Nephron progenitor cell (in vitro differentiated cells): ENCODE results near the gene MATN1.

Experiments
- DNase-seq: peaks from one replicate; pipeline ENCODE4 v3.0.0; 2021
- H3K27ac Mint-ChIP-seq: 2 replicates; pipeline ENCODE4 v1.8.0; 2021; ENCODE audit warnings: mild to moderate bottlenecking, moderate library complexity, mixed read lengths
- H3K27me3 Mint-ChIP-seq: 2 replicates; pipeline ENCODE4 v1.8.0; 2021; ENCODE audit warnings: mild to moderate bottlenecking, low read depth, mixed read lengths; ENCODE audit not compliant: poor library complexity
- H3K36me3 Mint-ChIP-seq: 2 replicates; pipeline ENCODE4 v1.8.0; 2021; ENCODE audit warnings: low read depth, mixed read lengths
- H3K4me1 Mint-ChIP-seq: 2 replicates; pipeline ENCODE4 v1.8.0; 2021; ENCODE audit warnings: mixed read lengths
- H3K4me3 Mint-ChIP-seq: 2 replicates; pipeline ENCODE4 v1.8.0; 2021; ENCODE audit warnings: mild to moderate bottlenecking, moderate library complexity, mixed read lengths
- H3K9me3 Mint-ChIP-seq: 2 replicates; pipeline ENCODE4 v1.8.0; 2021; ENCODE audit warnings: mild to moderate bottlenecking, moderate library complexity, mixed read lengths
- TF ChIP-seq, protein P1 (sequence below): fragments of 200-600 bp; sonication (generic); IDR thresholded peaks from 2 replicates; pipeline ENCODE4 v1.5.0; 2021; ENCODE audit warnings: antibody characterized with exemption

Gene MATN1

DNA sequence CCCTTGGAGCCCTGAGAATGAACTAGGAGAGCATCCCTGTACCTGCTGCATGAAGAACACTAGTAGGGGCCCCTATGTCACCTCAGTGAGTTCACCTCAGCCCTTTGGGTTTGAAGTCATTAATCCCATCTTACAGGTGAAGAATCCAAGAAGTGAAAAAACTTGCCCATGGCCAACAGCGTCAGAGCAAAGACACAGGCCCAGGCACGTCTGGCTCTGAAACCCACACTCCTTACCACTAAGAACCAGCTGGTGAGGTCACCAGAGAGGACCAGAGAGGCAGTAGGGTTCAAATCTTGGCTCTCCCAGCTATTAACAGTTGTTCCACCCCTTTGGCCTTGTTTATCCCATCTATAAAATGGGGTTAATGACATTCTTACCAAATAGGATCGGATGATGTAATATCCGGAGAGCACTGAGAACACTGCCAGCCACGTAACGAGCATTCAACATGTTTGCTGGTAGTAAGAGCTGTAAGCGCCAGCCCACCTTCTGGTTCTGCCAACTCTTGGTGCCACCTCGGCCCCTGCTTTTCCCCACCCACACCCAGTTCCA lies 8.8 kb downstream of the MATN1 start:
- Mint-ChIP-seq H3K27ac (no peak overlapping the region), H3K9me3 (peaks cover 24% of the 10 kb centered on the region), H3K4me3 (no peak overlapping the region), H3K36me3 (no peaks in the 10 kb centered on the region), H3K27me3 (peaks cover 3% of the 10 kb centered on the region), H3K4me1 (peaks cover 42% of the 10 kb centered on the region)
- no peak for DNase-seq
- TF ChIP-seq, protein P1, sequence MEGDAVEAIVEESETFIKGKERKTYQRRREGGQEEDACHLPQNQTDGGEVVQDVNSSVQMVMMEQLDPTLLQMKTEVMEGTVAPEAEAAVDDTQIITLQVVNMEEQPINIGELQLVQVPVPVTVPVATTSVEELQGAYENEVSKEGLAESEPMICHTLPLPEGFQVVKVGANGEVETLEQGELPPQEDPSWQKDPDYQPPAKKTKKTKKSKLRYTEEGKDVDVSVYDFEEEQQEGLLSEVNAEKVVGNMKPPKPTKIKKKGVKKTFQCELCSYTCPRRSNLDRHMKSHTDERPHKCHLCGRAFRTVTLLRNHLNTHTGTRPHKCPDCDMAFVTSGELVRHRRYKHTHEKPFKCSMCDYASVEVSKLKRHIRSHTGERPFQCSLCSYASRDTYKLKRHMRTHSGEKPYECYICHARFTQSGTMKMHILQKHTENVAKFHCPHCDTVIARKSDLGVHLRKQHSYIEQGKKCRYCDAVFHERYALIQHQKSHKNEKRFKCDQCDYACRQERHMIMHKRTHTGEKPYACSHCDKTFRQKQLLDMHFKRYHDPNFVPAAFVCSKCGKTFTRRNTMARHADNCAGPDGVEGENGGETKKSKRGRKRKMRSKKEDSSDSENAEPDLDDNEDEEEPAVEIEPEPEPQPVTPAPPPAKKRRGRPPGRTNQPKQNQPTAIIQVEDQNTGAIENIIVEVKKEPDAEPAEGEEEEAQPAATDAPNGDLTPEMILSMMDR: no peak

DNA sequence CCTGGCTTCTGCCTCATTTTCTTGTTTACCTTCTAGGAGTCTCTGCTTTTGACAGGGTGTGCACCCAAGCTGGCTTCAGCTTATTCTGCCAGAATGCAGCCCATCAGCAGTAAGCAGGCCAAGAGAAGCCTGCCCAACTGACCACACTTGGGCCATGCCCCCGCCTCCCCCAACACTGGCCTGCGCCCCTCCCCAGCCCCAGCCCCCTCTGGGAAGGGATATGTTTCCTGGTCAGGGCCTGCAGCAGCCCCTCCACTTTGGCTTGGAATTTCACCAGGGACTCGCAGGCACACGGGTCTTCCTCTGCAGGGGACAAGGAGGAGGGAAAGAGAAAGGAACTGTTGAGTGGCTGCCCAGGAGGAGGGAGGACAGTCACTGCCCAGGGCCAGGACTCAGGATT lies 9.4 kb downstream of the MATN1 start:
- Mint-ChIP-seq H3K27me3 (peaks cover 3% of the 10 kb centered on the region), H3K27ac (peak overlapping the region; percentile 83), H3K36me3 (no peaks in the 10 kb centered on the region), H3K4me3 (no peak overlapping the region), H3K9me3 (peaks cover 24% of the 10 kb centered on the region), H3K4me1 (peaks cover 42% of the 10 kb centered on the region)
- DNase-seq: no peak
- TF ChIP-seq, protein P1: no peak

DNA sequence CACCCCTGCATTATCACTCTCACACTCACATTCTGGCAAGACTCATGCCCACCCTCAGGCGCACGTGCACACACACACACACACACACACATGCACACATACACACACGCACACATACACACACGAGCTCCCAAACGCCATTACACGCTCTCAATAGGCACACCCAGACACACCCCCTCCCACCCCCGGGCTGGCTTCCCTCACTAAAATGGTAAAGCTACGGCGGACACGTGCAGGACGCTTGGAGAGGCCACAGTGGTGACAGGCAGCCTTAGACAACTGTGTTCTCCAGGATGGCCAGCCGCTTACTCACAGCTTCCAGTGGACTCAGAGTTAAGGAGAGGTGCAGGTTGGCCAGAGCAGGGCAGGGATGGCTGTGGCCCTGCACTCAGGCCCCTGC lies 10.1 kb downstream of the MATN1 start:
- no peaks in the 10 kb centered on the region for H3K36me3 Mint-ChIP-seq
- H3K27me3 Mint-ChIP-seq: peaks cover 3% of the 10 kb centered on the region
- TF ChIP-seq, protein P1: no peak
- DNase-seq: no peak
- no peak overlapping the region for H3K4me3 Mint-ChIP-seq
- peaks cover 42% of the 10 kb centered on the region for H3K4me1 Mint-ChIP-seq
- peaks cover 24% of the 10 kb centered on the region for H3K9me3 Mint-ChIP-seq
- H3K27ac Mint-ChIP-seq: no peak overlapping the region

DNA sequence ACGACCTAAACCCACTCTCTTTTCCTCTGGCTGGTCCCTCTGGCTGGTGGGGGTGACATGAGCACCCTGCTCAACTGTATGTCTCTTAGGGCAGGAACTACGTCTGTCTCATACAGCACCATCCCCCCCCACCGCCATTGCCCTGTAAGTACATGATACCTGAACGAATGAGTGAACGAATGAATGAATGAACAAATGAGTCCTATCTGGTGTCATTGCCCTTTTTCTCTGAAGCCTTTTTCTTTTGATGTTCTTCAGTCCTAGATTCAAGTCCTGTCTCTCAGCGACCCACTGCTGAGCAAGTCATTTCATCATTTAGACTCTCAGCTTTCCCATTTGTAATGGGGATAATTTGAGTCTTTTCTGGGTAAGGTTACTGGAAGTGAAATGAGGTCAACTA lies 10.8 kb downstream of the MATN1 start:
- Mint-ChIP-seq H3K9me3 (peaks cover 20% of the 10 kb centered on the region), H3K27ac (no peak overlapping the region), H3K27me3 (peaks cover 4% of the 10 kb centered on the region), H3K4me1 (peaks cover 42% of the 10 kb centered on the region), H3K36me3 (no peaks in the 10 kb centered on the region), H3K4me3 (no peak overlapping the region)
- DNase-seq: no peak
- TF ChIP-seq, protein P1: no peak

DNA sequence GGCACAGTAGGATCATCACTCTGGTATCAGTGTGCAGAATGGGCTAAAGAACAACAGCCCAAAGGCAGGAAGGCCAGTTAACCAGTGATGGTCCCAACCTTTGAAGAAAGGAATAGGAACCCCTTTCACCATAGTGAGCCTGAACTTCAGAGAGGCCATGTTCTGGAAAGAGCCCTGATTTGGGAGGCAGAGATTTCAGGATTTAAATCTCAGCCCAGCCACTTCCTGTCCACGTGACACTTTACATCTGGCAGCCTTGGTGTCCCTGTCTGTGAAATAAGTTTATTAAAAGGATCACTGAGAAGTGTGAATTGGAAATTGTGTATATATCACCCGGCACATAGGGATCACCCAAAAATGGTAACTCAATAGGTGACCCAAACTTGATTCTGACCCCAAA lies 13.0 kb downstream of the MATN1 start:
- no peak for DNase-seq
- H3K9me3 Mint-ChIP-seq: peaks cover under 1% of the 10 kb centered on the region
- no peaks in the 10 kb centered on the region for H3K36me3 Mint-ChIP-seq
- H3K4me3 Mint-ChIP-seq: no peak overlapping the region
- TF ChIP-seq, protein P1: no peak
- peaks cover 9% of the 10 kb centered on the region for H3K27me3 Mint-ChIP-seq
- H3K27ac Mint-ChIP-seq: no peak overlapping the region
- H3K4me1 Mint-ChIP-seq: peaks cover 47% of the 10 kb centered on the region

DNA sequence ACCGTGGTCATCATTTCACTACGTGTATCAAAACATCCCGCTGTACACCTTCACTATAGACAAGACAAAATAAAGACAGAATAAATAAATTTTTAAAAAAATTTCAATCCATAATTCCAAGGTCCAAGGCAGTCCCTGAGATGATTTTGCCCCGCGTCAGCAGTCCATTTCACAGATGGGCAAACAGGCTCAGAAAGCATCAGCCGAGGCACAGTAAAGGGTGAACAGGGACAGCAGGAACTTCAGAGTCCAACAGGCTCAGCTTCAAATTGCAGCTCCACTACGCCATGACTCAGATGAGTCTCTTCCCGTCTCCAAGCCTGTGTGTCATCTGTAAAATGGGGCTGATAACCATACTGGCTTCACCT lies 15.0 kb downstream of the MATN1 start:
- Mint-ChIP-seq H3K9me3 (no peaks in the 10 kb centered on the region), H3K4me3 (no peak overlapping the region), H3K27ac (no peak overlapping the region), H3K27me3 (peaks cover 17% of the 10 kb centered on the region), H3K36me3 (no peaks in the 10 kb centered on the region), H3K4me1 (peaks cover 39% of the 10 kb centered on the region)
- TF ChIP-seq, protein P1: no peak
- no peak for DNase-seq
